HG03135 (cell line): ENCODE results near the gene SMAD2.
"Not testable (repeated sequence)": the region's sequence is repeated elsewhere in the genome, so short reads cannot be mapped to it uniquely, and the experiment has no call there.

Experiments
- ATAC-seq: cut with Tn5 transposase; IDR thresholded peaks from one replicate; pipeline ENCODE4 v1.9.1; 2021; ENCODE audit warnings: mild to moderate bottlenecking, moderate library complexity; ENCODE audit not compliant: unreplicated experiment

The SMAD2 gene

DNA sequence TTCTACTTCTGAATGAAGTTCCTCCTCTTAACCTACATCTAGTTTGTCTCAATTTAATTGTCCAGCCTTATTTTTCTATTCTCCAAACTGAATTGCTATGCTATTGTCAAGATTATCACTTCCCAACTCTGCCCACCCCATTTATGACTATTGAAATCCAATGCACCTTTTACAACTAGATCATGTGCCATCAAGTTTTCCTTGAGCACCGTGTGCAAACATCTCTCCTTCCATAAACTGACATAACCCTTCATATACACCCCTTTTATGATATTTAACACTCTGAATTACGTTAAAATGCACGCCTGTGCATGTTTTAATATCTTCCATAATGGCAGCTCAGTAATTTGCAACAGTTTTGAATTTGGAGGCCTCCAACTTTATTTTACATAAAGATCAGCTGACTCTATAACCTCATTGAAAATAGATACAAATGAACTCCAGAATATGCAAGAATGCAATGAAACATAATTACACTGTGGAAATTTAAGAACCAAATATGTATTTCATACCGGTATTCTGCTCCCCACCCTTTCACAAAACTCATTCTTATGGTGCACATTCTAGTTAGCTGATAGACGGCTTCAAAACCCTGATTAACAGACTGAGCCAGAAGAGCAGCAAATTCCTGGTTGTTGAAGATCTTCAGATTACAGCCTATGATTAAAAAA, 85.5 kb downstream of the SMAD2 start:
- ATAC-seq, result no peak

- ATAC-seq, result no peak
These were observed 87.6 kb downstream of the SMAD2 start for GRCh38 chr18:47842836-47843235.

DNA sequence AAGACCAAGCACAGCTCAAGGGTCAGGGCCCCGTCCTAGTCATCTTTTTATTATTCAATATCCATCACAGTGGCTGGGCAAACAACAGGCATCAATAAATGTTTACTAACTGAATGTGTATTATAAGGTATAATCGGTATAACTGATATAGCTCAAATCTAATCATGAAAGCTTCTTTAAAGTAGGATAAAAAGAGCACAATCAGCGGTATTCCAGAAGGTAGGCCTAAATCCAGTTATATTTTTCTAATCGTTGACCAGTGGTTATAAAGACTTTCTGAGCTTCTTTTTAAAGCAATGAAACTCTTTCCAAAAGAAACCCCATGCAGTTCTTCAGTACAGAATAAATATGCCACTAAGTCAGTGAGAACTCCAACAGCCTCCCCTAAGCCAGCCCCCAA, 92.1 kb downstream of the SMAD2 start:
- ATAC-seq, result no peak

- no peak for ATAC-seq
These were observed 98.1 kb downstream of the SMAD2 start for GRCh38 chr18:47832348-47832747.

GRCh38 chr18:47831351-47831750, 99.1 kb downstream of the SMAD2 start:
- no peak for ATAC-seq

GRCh38 chr18:47830772-47831171, 99.7 kb downstream of the SMAD2 start:
- no peak for ATAC-seq

DNA sequence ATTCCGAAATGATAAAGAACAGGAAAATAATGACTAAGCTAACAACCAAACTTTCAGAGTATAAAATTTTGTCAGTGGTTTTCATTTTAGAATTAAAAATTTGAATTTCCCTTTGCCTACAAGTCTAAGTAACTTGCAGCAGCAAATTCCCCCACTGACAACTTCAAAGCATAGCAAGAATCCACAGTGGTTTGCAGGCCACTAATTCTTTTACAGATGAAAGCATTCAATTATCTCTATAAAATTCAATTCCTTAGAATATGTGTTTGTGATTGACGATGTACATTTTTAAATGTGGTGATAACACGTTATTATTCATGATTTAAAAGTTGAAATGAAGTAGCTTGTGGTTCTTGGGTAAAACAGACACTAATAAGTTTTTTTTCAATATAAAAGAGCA, 100.6 kb downstream of the SMAD2 start:
- no peak for ATAC-seq

- ATAC-seq, result not testable (repeated sequence)
These were observed 102.4 kb downstream of the SMAD2 start for GRCh38 chr18:47828031-47828430.

DNA sequence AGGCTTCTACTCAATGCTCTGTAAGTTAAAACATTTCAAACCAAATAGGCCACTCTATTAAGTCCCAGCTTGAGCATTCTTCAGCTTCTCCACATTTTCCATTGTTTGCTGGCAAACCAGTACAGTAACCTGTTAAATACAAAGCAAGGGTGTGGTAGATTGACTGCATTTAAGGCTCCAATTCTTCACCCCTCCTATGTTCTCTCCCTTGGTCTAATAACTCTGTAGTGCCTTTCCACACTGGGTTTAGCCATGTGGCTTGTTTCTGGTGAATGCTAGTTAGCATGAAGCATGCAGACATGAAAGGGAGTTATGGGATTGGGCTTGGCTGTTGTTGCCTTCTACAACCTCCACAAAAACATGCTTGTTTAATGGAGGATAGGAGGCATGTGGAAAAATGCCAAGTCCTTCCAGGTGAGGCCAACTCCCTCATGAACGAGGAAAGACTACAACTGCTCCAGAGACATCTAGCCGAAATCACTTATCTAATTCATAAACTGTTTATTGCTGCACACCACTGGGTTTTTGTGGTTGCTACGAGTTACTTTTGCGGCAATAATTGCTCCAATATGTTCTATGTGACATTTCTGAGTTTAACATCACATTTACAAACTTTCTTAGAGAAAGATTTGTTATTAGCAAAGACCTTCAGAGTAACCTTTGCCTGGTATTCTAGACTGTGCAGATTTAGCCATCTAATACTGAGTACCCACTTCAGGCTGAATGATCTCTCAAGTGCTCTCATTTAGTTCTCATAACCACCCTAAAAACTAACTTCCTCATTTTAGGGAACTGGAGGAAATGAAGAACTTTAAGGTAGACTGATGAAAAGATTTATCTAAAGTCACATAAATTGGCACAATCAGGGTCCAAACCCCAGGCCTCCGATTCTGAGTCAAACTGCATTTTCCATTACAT, 104.0 kb downstream of the SMAD2 start:
- ATAC-seq, result no peak

DNA sequence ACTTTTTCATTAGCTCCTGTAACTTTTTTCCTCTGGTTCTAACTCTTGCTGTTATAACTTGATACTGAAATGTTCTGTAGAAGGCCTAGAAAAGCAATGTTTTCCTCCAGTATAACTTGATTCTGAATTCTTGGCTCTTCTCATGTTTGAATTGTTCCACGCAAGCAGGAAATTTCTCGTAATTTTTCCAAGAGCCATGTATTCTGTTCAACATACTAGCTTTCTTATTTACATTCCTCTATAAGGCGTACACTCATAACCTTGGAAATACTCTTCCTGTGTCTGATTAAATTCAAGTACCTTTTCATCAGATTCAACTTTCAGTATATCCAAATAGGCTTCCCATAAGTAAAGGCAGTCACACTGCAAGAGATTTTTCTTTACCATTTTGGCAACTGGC, 109.1 kb downstream of the SMAD2 start:
- ATAC-seq, result no peak

- no peak for ATAC-seq
These were observed 112.7 kb downstream of the SMAD2 start for GRCh38 chr18:47817795-47818077.

- no peak for ATAC-seq
These were observed 113.3 kb downstream of the SMAD2 start for GRCh38 chr18:47817017-47817794.

- no peak for ATAC-seq
These were observed 114.8 kb downstream of the SMAD2 start for GRCh38 chr18:47815486-47816270.

- ATAC-seq, result no peak
These were observed 121.0 kb downstream of the SMAD2 start for GRCh38 chr18:47809420-47809819.

DNA sequence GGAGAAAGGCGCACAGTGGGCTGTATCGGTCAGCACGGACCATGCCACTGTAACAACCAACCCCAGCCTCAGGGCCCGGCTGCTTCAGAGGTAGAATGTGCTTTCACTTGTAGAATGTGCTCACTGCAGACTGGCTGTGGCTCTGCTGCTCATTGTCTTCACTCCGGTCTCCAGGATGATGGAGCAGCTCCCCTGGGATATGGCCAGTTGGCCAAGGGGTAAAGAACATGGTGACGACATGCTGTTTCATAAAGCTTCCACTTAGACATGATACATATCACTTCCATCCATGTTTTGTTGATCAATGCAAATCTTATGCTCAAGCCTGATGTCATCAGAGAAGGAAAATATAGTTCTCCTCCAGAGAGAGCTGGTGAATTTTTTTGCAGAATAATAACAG, 127.7 kb downstream of the SMAD2 start:
- ATAC-seq, result no peak

GRCh38 chr18:47801817-47802216, 128.6 kb downstream of the SMAD2 start:
- ATAC-seq, result no peak

DNA sequence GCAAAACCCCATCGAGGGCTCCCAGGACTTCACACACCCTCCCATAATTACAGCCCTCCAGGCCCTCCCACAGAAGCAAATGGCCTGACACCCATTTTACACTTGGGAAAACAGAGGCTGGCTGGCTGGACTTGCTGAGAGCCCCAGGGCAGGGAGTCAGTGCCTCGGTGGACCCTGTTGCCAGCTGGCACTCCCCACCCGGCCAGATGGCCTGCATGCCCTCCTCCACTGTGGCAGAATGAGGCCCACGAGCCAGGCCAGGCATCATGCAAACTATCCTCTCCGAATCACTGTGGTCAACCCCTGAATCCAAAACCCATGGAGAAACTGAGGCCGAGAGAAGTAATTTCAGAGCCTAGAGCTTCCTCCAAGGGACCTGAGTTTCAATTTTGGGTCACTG, 129.7 kb downstream of the SMAD2 start:
- ATAC-seq, result no peak

DNA sequence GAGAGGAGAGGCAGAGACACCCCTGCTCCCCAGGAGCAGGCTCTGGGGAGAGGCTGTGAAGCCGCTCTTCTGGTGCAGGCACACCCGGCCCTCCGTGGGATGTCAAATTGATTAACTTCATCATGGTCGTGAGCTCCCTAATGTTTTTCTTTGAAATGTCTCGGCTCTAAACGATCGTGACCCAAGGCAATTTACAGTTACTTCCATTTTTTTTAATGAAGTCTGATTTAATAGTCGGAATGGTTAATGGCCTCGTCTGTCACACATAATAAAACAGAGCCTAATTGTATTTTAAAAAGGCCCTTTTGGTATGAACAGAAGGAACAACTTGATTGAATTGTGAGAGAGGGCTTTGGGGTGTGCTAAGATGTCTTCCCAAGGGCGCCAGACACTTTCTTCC, 130.2 kb downstream of the SMAD2 start:
- no peak for ATAC-seq

- no peak for ATAC-seq
These were observed 131.1 kb downstream of the SMAD2 start for GRCh38 chr18:47799376-47799775.

DNA sequence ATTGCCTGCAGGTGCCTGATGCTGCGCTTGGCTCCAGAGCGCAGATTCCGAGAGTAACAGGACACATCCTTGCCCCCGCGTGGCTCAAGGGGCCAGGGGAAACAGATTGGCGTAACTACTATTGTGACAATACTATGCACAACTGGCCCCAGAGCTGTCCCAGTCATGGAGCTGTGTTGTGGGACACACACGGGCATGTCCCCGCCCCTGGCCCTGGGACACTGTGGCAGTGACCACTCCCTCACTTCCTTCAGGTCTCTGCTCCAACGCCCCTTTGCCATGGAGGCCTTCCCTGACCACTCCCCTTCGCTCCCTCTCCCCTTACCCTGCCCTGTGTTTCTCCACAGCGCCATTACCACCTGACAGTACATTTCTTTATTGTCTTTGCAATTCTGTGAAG, 132.1 kb downstream of the SMAD2 start:
- no peak for ATAC-seq

- ATAC-seq, result no peak
These were observed 133.3 kb downstream of the SMAD2 start for GRCh38 chr18:47797126-47797525.
